H1 (cell line): ENCODE data around the gene POLDIP2.

Experiments used
- ATF3 ChIP-seq: IDR thresholded peaks from 2 replicates; pipeline ENCODE4 v1.6.1; 2011; ENCODE audit warnings: low read depth, mild to moderate bottlenecking, low read length; ENCODE audit not compliant: insufficient read depth
- BACH1 ChIP-seq: IDR thresholded peaks from 2 replicates; pipeline ENCODE4 v1.6.1; 2012; ENCODE audit warnings: low read length, improper control_type of control experiment
- BRCA1 ChIP-seq: IDR thresholded peaks from 2 replicates; pipeline ENCODE4 v1.6.1; 2012; ENCODE audit warnings: low read depth, low read length, improper control_type of control experiment
- CTCF ChIP-seq, 3 experiments: IDR thresholded peaks; 1 replicate in 2 of 3; 2 replicates in 1 of 3; pipeline versions ENCODE4 v1.5.1 to v1.6.1; 2011; ENCODE audit warnings: low read length in 3 of 3, mild to moderate bottlenecking in 3 of 3, inconsistent platforms in 2 of 3, low read depth in 1 of 3, moderate library complexity in 1 of 3; ENCODE audit not compliant: insufficient read depth in 1 of 3; ENCODE audit errors: control extremely low read depth in 1 of 3
- EZH2 ChIP-seq: fragments of 200-600 bp; sonication (generic); IDR thresholded peaks from 2 replicates; pipeline ENCODE4 v1.7.1; 2012; ENCODE audit warnings: low read depth, mild to moderate bottlenecking, moderate library complexity, low read length, inconsistent platforms; ENCODE audit not compliant: severe bottlenecking
- GTF2F1 ChIP-seq: IDR thresholded peaks from 2 replicates; pipeline ENCODE4 v1.6.1; 2012; ENCODE audit warnings: low read depth, low read length, improper control_type of control experiment, borderline replicate concordance
- JUND ChIP-seq: IDR thresholded peaks from 2 replicates; pipeline ENCODE4 v1.6.1; 2011; ENCODE audit warnings: mild to moderate bottlenecking, improper control_type of control experiment, low read length
- POLR2A ChIP-seq, 2 experiments: IDR thresholded peaks; 1 replicate in 1 of 2; 2 replicates in 1 of 2; pipeline ENCODE4 v1.6.1; 2011; ENCODE audit warnings: low read depth in 2 of 2, low read length in 2 of 2, mild to moderate bottlenecking in 2 of 2; ENCODE audit errors: control extremely low read depth in 1 of 2
- POLR2AphosphoS5 ChIP-seq: IDR thresholded peaks from 2 replicates; pipeline ENCODE4 v1.6.1; 2011; ENCODE audit warnings: low read depth, low read length
- SUZ12 ChIP-seq: fragments of 200-600 bp; sonication (generic); IDR thresholded peaks from 2 replicates; pipeline ENCODE4 v1.6.1; 2012; ENCODE audit warnings: mild to moderate bottlenecking, inconsistent platforms, low read length, moderate library complexity, mixed read lengths
- TAF1 ChIP-seq: IDR thresholded peaks from 2 replicates; pipeline ENCODE4 v1.6.1; 2011; ENCODE audit warnings: mild to moderate bottlenecking, low read depth, low read length
- YY1 ChIP-seq: IDR thresholded peaks from 2 replicates; pipeline ENCODE4 v1.6.1; 2011; ENCODE audit warnings: low read depth, mild to moderate bottlenecking, low read length
- ZNF274 ChIP-seq: IDR thresholded peaks from 2 replicates; pipeline ENCODE4 v1.7.0; 2012; ENCODE audit warnings: low read length, borderline replicate concordance; ENCODE audit errors: extremely low read depth

GRCh38 chr17:28367641-28368305, 10.4 kb upstream of the POLDIP2 start:
- no peak for TF ChIP-seq GTF2F1
- TF ChIP-seq YY1 = no peak
- TF ChIP-seq EZH2 = no peak
- TF ChIP-seq POLR2AphosphoS5 = no peak
- TF ChIP-seq JUND = no peak
- no peak for TF ChIP-seq TAF1
- TF ChIP-seq BRCA1 = no peak
- no peak for TF ChIP-seq CTCF (IDR thresholded peaks at IDR 0.05; ENCODE audit: control extremely low read depth in 1 of 3, insufficient read depth in 1 of 3, low read depth in 1 of 3, low read length in 3 of 3)
- no peak for TF ChIP-seq POLR2A (IDR thresholded peaks at IDR 0.05; ENCODE audit: control extremely low read depth in 1 of 2, low read depth in 2 of 2, low read length in 2 of 2)
- TF ChIP-seq ZNF274 = no peak
- no peak for TF ChIP-seq BACH1
- TF ChIP-seq SUZ12 = no peak
- no peak for TF ChIP-seq ATF3
